ENCODE results near the gene SGF29.

SGF29 gene

DNA sequence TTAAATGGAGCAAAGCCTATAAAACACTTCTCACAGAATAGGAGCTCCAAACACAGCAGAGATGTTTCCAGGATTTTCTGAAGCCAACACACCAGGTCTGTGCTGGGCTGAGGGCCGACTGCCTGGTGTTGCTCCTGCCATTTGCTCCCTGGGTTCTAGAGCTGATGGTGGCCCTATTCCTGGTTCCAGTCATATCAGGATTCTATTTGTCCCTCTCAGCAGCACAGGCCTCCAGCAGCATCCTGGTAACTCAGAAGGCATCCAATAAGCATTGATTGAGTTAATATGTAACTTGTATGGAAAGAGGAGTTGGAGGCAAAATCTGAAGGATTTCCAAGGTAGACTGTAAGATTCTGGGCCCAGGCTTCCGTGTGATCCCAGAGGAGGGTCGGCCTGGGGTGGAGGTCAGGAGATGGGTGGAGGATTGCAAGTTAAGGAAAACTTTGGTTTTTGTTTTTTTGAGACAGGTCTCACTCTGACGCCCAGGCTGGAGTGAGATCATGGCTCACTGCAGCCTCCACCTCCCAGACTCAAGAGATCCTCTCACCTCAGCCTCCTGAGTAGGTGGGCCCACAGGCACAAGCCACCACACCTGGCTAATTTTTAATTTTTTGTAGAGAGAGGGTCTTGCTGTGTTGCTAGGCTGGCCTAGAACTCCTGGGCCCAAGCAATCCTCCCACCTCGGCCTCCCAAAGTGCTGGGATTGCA is 20.6 kb upstream of the SGF29 start:
- Histone ChIP-seq H3K27ac (no peak overlapping the region), H3K4me1 (ENCODE audit: low read depth, poor library complexity, severe bottlenecking) (peaks cover 8% of the 10 kb centered on the region)
- TF ChIP-seq, protein P1, sequence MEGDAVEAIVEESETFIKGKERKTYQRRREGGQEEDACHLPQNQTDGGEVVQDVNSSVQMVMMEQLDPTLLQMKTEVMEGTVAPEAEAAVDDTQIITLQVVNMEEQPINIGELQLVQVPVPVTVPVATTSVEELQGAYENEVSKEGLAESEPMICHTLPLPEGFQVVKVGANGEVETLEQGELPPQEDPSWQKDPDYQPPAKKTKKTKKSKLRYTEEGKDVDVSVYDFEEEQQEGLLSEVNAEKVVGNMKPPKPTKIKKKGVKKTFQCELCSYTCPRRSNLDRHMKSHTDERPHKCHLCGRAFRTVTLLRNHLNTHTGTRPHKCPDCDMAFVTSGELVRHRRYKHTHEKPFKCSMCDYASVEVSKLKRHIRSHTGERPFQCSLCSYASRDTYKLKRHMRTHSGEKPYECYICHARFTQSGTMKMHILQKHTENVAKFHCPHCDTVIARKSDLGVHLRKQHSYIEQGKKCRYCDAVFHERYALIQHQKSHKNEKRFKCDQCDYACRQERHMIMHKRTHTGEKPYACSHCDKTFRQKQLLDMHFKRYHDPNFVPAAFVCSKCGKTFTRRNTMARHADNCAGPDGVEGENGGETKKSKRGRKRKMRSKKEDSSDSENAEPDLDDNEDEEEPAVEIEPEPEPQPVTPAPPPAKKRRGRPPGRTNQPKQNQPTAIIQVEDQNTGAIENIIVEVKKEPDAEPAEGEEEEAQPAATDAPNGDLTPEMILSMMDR (conservative IDR thresholded peaks at IDR 0.05; ENCODE audit: low read depth, low read length) = no peak

DNA sequence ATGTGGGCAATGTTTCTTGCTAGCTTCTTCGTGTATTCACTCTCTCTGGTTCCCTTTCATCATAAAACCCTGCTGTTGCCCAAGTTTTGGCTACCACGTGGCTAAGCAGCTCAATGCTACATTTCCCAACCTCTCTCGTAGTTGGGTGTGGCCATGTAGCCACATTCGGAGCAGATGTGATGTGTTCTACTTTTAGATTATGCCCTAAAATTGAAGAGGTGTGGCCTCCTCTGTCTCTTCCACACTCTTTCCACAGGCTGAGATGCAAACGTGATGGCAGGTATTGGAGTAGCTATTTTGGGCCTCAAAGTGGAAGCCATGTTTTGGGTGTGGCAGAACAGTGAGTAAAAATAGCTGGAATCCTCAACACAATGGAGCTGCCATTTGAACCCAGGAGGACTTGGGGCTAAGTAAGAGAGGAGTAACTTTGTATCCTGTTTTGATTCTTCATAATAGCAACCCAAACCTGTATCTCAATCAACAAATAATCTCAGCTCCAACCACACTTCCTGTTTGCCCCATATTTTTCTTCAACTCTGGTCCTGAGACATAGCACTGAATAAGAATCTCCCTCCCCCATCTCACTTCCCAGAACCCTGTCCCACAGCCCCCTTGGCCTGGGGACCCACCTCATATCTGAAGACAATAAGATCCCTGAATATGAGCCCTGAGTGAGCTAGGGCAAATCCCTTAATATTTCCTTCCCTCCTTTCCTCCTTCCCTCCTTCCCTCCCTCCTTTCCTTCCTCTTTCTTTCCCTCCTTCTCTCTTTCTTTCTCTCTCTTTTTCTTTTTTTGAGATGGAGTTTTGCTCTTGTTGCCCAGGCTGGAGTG is 19.0 kb upstream of the SGF29 start:
- peaks cover 8% of the 10 kb centered on the region for H3K4me1 ChIP-seq (ENCODE audit: low read depth, poor library complexity, severe bottlenecking)
- H2AFZ ChIP-seq (ENCODE audit: low read depth) = peak overlapping the region; percentile 36; the same call in 1 of the 2 replicates

More for the DNA sequence above, 20.6 kb upstream of the SGF29 start:
- H3K36me3 ChIP-seq (ENCODE audit: insufficient read depth) = no peaks in the 10 kb centered on the region
- no peaks in the 10 kb centered on the region for H3K27me3 ChIP-seq (ENCODE audit: insufficient read depth, low read depth)
- no peak overlapping the region for H2AFZ ChIP-seq (ENCODE audit: low read depth)
- H3K9ac ChIP-seq = no peak overlapping the region
- H3K79me2 ChIP-seq (ENCODE audit: insufficient read depth, low read depth) = no peaks in the 10 kb centered on the region
- H3K4me2 ChIP-seq = no peak overlapping the region
- no peaks in the 10 kb centered on the region for H4K20me1 ChIP-seq (ENCODE audit: insufficient read depth)
- H3K4me3 ChIP-seq (IDR thresholded peaks at IDR 0.05; ENCODE audit: insufficient read depth, low read depth, low read length) = no peak overlapping the region

DNA sequence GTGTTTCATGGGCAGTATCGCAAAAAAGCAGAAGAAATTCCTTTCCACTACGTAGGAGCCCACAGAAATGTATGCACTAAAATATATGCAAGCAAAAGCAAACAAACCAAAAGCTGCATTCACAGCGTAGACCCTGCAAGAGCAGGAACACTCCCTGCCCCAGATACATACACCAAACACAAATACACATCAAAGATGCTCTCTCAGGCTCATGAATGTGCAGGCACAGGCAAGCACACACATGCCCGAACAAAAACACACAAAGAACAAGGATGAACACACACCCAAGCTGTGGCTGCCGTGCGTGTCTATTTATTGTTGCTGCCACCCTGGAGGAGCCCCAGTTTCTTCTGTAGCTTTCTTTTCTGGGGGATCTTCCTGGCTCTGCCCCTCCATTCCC is 16.6 kb upstream of the SGF29 start:
- no peak overlapping the region for H3K27ac ChIP-seq
- H3K4me3 ChIP-seq (IDR thresholded peaks at IDR 0.05; ENCODE audit: insufficient read depth, low read depth, low read length) = no peak overlapping the region
- no peak overlapping the region for H3K9ac ChIP-seq
- TF ChIP-seq, protein P1 (conservative IDR thresholded peaks at IDR 0.05; ENCODE audit: low read depth, low read length) = no peak
- H3K27me3 ChIP-seq (ENCODE audit: insufficient read depth, low read depth) = no peaks in the 10 kb centered on the region
- no peaks in the 10 kb centered on the region for H4K20me1 ChIP-seq (ENCODE audit: insufficient read depth)
- H3K79me2 ChIP-seq (ENCODE audit: insufficient read depth, low read depth) = no peaks in the 10 kb centered on the region
- H3K36me3 ChIP-seq (ENCODE audit: insufficient read depth) = no peaks in the 10 kb centered on the region
- no peak overlapping the region for H2AFZ ChIP-seq (ENCODE audit: low read depth)
- peaks cover 8% of the 10 kb centered on the region for H3K4me1 ChIP-seq (ENCODE audit: low read depth, poor library complexity, severe bottlenecking)
- H3K4me2 ChIP-seq = no peak overlapping the region

More for the DNA sequence above, 19.0 kb upstream of the SGF29 start:
- TF ChIP-seq, protein P1 (conservative IDR thresholded peaks at IDR 0.05; ENCODE audit: low read depth, low read length) = no peak
- Histone ChIP-seq H3K9ac (no peak overlapping the region), H3K4me2 (no peak overlapping the region), H4K20me1 (ENCODE audit: insufficient read depth) (no peaks in the 10 kb centered on the region), H3K27ac (no peak overlapping the region), H3K79me2 (ENCODE audit: insufficient read depth, low read depth) (no peaks in the 10 kb centered on the region), H3K27me3 (ENCODE audit: insufficient read depth, low read depth) (no peaks in the 10 kb centered on the region), H3K4me3 (IDR thresholded peaks at IDR 0.05; ENCODE audit: insufficient read depth, low read depth, low read length) (no peak overlapping the region), H3K36me3 (ENCODE audit: insufficient read depth) (no peaks in the 10 kb centered on the region)

DNA sequence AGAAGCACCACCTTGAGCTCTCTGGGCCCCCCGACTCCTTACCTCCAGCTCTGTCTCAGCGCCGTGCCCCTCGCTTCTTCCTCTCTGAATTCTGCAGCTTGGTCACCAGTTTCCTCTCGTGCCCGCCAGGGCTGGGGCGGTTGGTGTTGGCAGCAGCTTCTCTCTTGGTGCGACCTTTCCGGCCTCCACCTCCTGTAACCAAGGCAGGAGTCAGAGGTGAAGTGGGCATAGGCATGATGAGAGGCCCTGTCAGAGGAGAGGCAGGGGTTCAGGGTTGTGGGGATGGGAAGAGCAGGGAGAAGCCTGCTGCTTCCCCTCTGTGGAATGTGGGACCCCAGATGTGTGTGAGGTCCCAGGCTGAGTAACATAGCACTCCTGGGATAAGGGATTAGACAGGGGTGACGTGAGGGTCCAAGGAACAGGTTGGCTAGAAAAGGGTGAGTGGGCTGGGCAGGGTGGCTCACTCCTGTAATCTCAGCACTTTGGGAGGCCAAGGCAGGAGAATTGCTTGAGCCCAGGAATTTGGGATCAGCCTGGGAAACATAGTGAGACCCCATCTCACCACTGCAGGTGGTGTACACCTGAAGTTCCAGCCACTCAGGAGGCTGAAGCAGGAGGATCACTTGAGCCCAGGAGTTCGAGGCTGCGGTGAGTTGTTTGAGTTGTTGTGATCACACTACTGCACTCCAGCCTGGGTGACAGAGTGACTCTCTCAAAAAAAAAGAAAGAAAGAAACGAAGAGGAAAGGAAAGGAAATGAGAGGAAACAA is 15.6 kb upstream of the SGF29 start:
- Histone ChIP-seq H2AFZ (ENCODE audit: low read depth) (no peak overlapping the region), H3K27ac (no peak overlapping the region), H3K4me3 (IDR thresholded peaks at IDR 0.05; ENCODE audit: insufficient read depth, low read depth, low read length) (no peak overlapping the region), H3K27me3 (ENCODE audit: insufficient read depth, low read depth) (no peaks in the 10 kb centered on the region), H3K36me3 (ENCODE audit: insufficient read depth) (no peaks in the 10 kb centered on the region), H3K79me2 (ENCODE audit: insufficient read depth, low read depth) (no peaks in the 10 kb centered on the region), H4K20me1 (ENCODE audit: insufficient read depth) (no peaks in the 10 kb centered on the region), H3K9ac (no peak overlapping the region), H3K4me1 (ENCODE audit: low read depth, poor library complexity, severe bottlenecking) (peaks cover 15% of the 10 kb centered on the region), H3K4me2 (no peak overlapping the region)
- TF ChIP-seq, protein P1 (conservative IDR thresholded peaks at IDR 0.05; ENCODE audit: low read depth, low read length) = no peak

Measured in KMS-11 (cell line).